GM19035 (cell line): ENCODE measurements around the gene TCAP.

Source experiments
- ATAC-seq: cut with Tn5 transposase; IDR thresholded peaks from one replicate; pipeline ENCODE4 v1.9.1; 2021; ENCODE audit not compliant: unreplicated experiment

TCAP gene

GRCh38 chr17:39648616-39649366 lies 16.4 kb upstream of the TCAP start:
- no peak for ATAC-seq

GRCh38 chr17:39650121-39650579 lies 15.0 kb upstream of the TCAP start:
- no peak for ATAC-seq

- ATAC-seq: no peak
These were observed 13.1 kb upstream of the TCAP start for GRCh38 chr17:39651923-39652586.

- no peak for ATAC-seq
These were observed 12.4 kb upstream of the TCAP start for GRCh38 chr17:39652587-39653315.

GRCh38 chr17:39653316-39653661 lies 11.9 kb upstream of the TCAP start:
- ATAC-seq: no peak

- no peak for ATAC-seq
These were observed 11.4 kb upstream of the TCAP start for GRCh38 chr17:39653662-39654331.

GRCh38 chr17:39655105-39655504 lies 10.0 kb upstream of the TCAP start:
- ATAC-seq: no peak

GRCh38 chr17:39658346-39658745 lies 6.8 kb upstream of the TCAP start:
- ATAC-seq: no peak

- ATAC-seq: no peak
These were observed 6.4 kb upstream of the TCAP start for GRCh38 chr17:39658760-39659159.

GRCh38 chr17:39659279-39660010 lies 5.7 kb upstream of the TCAP start:
- ATAC-seq: no peak

- no peak for ATAC-seq
These were observed 5.2 kb upstream of the TCAP start for GRCh38 chr17:39660011-39660360.

GRCh38 chr17:39660397-39661385 lies 4.5 kb upstream of the TCAP start:
- ATAC-seq: no peak

GRCh38 chr17:39661744-39662541 lies 3.2 kb upstream of the TCAP start:
- no peak for ATAC-seq

- ATAC-seq: no peak
These were observed 2.4 kb upstream of the TCAP start for GRCh38 chr17:39662551-39663339.

- ATAC-seq: no peak
These were observed 1.8 kb upstream of the TCAP start for GRCh38 chr17:39663340-39663687.

GRCh38 chr17:39663688-39664580 lies 1.2 kb upstream of the TCAP start:
- no peak for ATAC-seq

- ATAC-seq: no peak
These were observed 584 bp downstream of the TCAP start for GRCh38 chr17:39665642-39666224.
